Measurements from ENCODE around the gene ARHGAP8.

Gene ARHGAP8

GRCh38 chr22:44752285-44753188, at the start of gene ARHGAP8:
ARHGAP8 (plus strand) TSS chr22:44752575; CDS start chr22:44786528, 33,953 bp downstream.
- peak; percentile 16 for DNase-seq

DNA sequence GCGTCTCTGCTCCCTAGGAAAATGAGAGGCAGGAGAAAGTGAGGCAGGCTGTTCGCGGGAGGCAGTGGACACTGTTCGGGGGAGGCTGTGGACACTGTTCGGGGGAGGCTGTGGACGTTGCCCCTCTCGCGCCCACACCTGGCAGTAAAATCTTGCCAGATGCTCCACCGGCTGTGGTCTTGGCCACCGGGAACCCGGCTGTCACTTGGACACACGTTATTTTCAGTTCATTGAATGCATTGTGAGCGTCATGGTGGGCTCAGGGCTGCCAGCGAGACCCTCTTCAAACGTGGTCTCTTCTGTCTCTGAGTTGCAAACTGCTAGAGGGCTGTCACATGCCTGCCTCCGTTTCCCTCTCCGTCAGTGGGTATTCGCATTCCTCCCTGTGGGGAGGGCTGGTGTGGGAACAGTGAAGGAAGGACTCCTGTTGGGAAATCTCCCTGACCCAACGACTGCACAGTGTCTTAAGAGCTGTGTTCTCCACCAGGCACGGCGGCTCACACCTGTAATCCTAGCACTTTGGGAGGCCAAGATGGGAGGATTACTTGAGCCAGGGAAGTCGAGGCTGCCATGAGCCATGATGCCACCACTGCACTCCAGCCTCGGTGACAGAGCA, 49.0 kb upstream of the ARHGAP8 start:
- DNase-seq = no peak

GRCh38 chr22:44704159-44705021, 48.0 kb upstream of the ARHGAP8 start:
- DNase-seq = no peak

- no peak for DNase-seq
These were observed 47.4 kb upstream of the ARHGAP8 start for GRCh38 chr22:44705022-44705297.

GRCh38 chr22:44706488-44706887, 45.9 kb upstream of the ARHGAP8 start:
- no peak for DNase-seq

- DNase-seq = no peak
These were observed 45.2 kb upstream of the ARHGAP8 start for GRCh38 chr22:44707178-44707577.

GRCh38 chr22:44707752-44708151, 44.6 kb upstream of the ARHGAP8 start:
- DNase-seq = no peak

DNA sequence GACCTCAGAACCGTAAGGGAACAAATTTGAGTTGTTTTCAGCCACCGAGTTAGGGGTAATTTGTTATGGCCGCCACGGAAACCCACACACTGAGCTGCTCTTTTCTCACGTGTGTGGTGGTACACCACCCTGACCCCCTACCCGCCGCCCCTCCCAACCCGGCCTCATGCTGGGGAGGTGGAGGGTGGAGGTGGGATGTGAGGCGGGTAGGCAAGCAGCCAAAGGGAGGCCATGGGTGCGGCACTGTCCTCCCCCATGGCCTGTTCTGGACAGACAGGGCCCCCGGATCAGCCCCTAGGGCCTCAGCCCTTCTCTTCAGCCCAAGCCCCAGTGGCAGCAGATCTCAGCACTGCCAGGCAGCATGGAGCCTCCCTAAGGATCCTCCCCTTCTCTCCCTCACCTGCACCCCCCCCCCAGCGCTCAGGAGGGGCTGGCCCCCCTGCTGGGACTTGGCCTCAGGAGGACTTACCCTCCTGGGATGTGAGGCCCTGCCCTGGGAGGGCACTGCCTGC, 42.4 kb upstream of the ARHGAP8 start:
- DNase-seq = peak; percentile 47

GRCh38 chr22:44710474-44711240, 41.7 kb upstream of the ARHGAP8 start:
- DNase-seq = peak; percentile 51

DNA sequence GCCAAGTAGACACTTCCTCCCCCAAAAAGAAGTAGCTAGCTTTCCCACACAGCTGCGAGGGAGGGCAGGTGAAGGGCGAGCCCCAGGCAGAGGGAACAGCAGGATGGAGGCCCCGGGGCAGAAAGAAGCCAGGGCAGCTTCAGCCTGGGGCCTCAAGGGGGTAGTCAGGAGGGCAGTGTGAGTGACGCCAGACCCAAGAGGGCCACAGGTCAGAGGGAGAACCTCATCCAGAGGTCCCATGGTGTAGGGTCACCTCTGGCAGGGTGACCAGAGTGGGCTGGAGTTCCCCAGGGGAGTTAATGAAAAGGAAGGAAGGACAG, 41.2 kb upstream of the ARHGAP8 start:
- no peak for DNase-seq

GRCh38 chr22:44711690-44712555, 40.5 kb upstream of the ARHGAP8 start:
- DNase-seq = no peak

DNA sequence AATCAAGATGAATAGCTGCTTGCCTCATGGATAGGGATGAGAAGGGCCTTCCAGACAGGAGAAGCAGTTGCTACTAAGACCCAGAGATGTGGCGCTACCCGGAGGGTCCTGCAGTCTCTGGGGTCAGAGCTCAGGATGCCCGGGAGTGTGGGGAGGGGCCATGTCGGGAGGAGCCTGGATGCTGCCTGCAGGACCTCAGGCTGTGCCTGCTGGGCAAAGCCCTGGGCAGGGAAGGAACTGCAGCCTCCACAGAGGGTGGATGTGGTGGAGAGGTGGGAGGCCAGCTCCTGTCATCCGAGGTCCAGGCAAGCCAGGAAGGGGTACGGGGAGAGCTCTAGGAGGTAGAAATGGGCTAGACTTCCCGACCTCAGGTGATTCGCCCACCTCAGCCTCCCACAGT, 39.4 kb upstream of the ARHGAP8 start:
- DNase-seq = no peak

- DNase-seq = no peak
These were observed 37.5 kb upstream of the ARHGAP8 start for GRCh38 chr22:44714703-44715350.

GRCh38 chr22:44718418-44718817, 34.0 kb upstream of the ARHGAP8 start:
- DNase-seq = peak; percentile 24

DNA sequence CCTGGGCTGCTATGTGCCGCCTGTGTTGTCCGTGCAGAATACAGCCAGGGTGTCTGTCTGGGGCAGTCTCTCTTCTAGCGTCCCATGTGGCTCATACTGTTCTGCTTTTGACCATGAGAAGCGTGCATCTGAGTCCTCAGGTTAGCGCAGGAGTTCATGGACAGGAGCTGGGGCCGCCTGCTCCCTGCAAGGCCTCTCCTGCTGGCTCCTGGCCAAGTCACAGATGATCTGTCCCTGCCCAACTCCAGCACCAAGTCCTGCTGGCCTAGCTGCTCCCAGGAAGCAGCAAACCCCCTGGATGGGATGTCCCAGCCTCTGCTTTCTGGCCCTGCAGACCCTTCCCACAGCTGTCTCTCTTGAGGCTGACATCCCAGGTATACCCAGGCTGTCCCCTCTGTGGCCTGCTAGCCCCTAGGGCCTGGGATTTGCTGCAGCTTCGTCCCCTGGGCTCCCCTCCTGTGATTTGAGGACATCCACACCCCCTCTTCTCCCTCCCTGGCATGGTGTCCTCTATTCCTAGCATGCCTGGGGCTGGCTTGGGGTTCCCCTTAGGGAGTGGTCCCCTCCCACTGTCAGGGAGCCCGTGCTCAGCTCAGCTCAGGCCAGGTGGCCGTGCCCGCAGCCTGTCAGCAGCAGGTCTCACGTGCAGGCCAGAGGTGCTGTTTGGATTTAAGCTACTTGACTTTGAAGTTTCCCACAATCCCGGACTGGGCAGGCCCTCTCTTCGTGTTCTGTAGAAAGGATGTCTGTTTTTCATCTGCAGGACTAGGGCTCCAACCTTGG, 32.6 kb upstream of the ARHGAP8 start:
- no peak for DNase-seq

DNA sequence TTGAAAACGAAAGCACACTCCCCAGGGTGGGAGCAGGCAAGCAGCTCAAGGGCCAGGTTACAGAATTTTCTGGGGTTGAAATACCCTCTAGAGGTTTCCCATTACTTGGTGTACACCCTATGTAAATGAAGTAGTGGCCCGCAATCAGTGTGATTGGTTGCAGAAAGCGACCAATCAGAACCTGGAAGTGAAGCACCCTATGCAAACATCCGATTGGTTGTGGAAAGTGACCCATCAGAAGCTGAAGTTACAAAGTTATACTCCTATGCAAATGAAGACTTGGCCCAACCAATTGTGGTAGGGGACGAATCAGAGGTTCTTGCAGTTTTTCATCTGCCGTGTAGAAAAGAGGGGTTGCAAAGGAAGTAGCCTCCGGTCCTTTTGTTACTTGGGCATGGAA, 31.2 kb upstream of the ARHGAP8 start:
- DNase-seq = no peak

DNA sequence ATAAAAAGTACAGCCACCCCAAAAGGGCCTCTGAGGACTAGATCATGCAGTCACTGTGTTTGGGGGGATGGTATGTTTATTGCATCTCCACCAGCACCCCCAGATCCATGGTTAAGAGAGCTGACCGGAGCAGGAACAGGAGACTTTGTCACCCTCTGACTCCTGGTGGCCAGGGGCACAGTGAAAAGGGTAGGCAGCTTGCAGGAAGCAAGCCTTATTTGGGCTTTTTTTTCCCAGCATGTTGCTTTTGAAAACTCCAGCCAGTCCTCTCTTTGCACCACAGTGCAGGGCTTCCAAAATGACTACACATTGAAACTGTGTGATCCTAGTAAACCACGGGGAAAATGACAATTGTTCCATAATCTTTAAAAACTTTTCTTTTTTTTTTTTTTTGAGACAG, 29.8 kb upstream of the ARHGAP8 start:
- DNase-seq = no peak

GRCh38 chr22:44723801-44724200, 28.6 kb upstream of the ARHGAP8 start:
- DNase-seq = peak; percentile 24

DNA sequence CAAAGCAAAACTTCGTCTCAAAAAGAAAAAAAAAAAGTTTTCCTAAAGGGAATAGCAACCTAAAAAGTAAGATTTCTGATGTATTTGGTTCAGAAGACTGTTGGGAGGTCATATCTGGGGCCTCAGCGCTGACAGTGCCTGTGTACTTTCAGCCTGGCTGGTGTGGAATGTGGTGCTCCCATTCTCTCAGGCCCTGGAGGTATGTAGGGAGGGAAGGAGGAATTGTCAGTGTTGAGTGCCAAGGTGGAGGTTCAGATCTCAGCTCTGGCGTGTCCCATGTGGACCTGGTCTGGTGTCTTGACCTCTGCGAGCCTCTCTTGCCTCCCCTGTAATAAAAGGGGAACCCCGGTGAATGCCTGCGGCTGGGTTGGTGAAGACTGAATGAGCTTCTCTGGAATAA, 28.0 kb upstream of the ARHGAP8 start:
- no peak for DNase-seq

DNA sequence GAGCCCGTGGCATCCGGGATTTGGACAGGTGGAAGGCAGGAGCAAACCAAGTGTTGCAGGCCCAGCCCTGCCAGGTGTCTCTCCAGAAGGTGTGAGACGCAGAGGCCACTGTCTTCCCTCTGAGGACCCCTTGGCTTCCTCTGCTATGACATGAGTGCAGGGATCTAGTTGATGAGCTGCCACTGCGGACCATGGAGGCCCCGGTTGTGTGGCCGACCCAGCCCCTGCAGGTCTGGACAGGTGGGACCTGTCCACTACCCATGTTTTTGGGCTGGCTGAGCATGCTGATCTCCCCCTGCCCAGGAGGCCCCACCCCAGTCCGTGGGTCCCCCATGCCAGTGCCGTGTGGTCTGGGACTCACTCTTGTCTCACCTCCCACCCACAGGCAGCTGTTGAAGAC, 27.5 kb upstream of the ARHGAP8 start:
- DNase-seq = no peak

All from CD4-positive, alpha-beta T cell treated with Interleukin-10 for 1 hour (primary cell).